Osteoblast (primary cell): ENCODE data around the gene MAFF. TPM values are rescaled to one million over a fixed set of nuclear protein-coding genes. Genes with fewer than 3 reads are reported as not detected.
A peak's percentile ranks its signal among the peaks of the same experiment; 100 is the strongest.

Source experiments
- DNase-seq: peaks from one replicate; pipeline ENCODE4 v3.0.0; 2011; ENCODE audit warnings: low spot score, mixed read lengths; ENCODE audit not compliant: insufficient read length; ENCODE audit errors: missing footprints
- H2AFZ ChIP-seq: 2 replicates; pipeline ENCODE4 v1.6.0; 2011; ENCODE audit warnings: mild to moderate bottlenecking, low read length
- H3K27ac ChIP-seq: 2 replicates; pipeline ENCODE4 v1.5.1; 2011; ENCODE audit warnings: mild to moderate bottlenecking, low read depth, low read length, moderate library complexity
- H3K27me3 ChIP-seq: 2 replicates; pipeline ENCODE4 v1.6.0; 2012; ENCODE audit warnings: mild to moderate bottlenecking, control low read depth, inconsistent platforms, low read length, moderate library complexity; ENCODE audit not compliant: insufficient read depth
- H3K36me3 ChIP-seq: 2 replicates; pipeline ENCODE4 v1.5.1; 2011; ENCODE audit warnings: mild to moderate bottlenecking, low read length, control low read depth, moderate library complexity; ENCODE audit not compliant: insufficient read depth
- H3K4me1 ChIP-seq: 2 replicates; pipeline ENCODE4 v1.5.1; 2011; ENCODE audit warnings: mild to moderate bottlenecking, low read length, control low read depth, moderate library complexity; ENCODE audit not compliant: insufficient read depth
- H3K4me2 ChIP-seq: 2 replicates; pipeline ENCODE4 v1.6.0; 2011; ENCODE audit warnings: mild to moderate bottlenecking, low read length; ENCODE audit not compliant: insufficient read depth
- H3K4me3 ChIP-seq: fragments of 200-600 bp; sonication (generic); 3 replicates; pipeline ENCODE4 v1.5.1; 2012; ENCODE audit warnings: mild to moderate bottlenecking, low read length, inconsistent platforms; ENCODE audit not compliant: insufficient read depth
- H3K79me2 ChIP-seq: 2 replicates; pipeline ENCODE4 v1.6.0; 2012; ENCODE audit warnings: mild to moderate bottlenecking, low read length, control low read depth, inconsistent platforms; ENCODE audit not compliant: insufficient read depth
- H3K9me3 ChIP-seq: 2 replicates; pipeline ENCODE4 v1.5.1; 2011; ENCODE audit warnings: low read depth, low read length, control low read depth
- H4K20me1 ChIP-seq: 2 replicates; pipeline ENCODE4 v1.6.0; 2012; ENCODE audit warnings: mild to moderate bottlenecking, low read length, control low read depth; ENCODE audit not compliant: insufficient read depth
- CTCF ChIP-seq: IDR thresholded peaks from 2 replicates; pipeline ENCODE4 v1.5.1; 2011; ENCODE audit warnings: mild to moderate bottlenecking, low read depth, low read length, moderate library complexity; ENCODE audit errors: extremely low read depth
- total RNA-seq: library from RNA; depleted of rRNA; stranded (reverse); fragments of >200 nt; gene quantifications from 2 replicates; pipeline ENCODE4 v1.2.3, GENCODE V29; 2012

MAFF gene
- total RNA-seq, 1 donor = 22.4 TPM

- Histone ChIP-seq H3K36me3 (peaks cover 76% of the 10 kb centered on the region), H3K27ac (peak overlapping the region; percentile 86), H3K9me3 (no peaks in the 10 kb centered on the region), H3K4me3 (no peak overlapping the region), H3K79me2 (peaks cover 14% of the 10 kb centered on the region), H2AFZ (no peak overlapping the region), H3K4me2 (peak overlapping the region; percentile 38), H3K27me3 (no peaks in the 10 kb centered on the region), H3K4me1 (peaks cover 14% of the 10 kb centered on the region), H4K20me1 (no peaks in the 10 kb centered on the region)
- TF ChIP-seq CTCF = no peak
- no peak for DNase-seq
These were observed 26.6 kb downstream of the MAFF start for GRCh38 chr22:38228326-38228872.

- H3K27me3 ChIP-seq = no peaks in the 10 kb centered on the region
- H4K20me1 ChIP-seq = no peaks in the 10 kb centered on the region
- H3K4me2 ChIP-seq = peak overlapping the region; percentile 38
- peak overlapping the region; percentile 86 for H3K27ac ChIP-seq
- H3K36me3 ChIP-seq = peaks cover 70% of the 10 kb centered on the region
- H2AFZ ChIP-seq = no peak overlapping the region
- no peaks in the 10 kb centered on the region for H3K9me3 ChIP-seq
- no peak overlapping the region for H3K4me3 ChIP-seq
- peaks cover 16% of the 10 kb centered on the region for H3K4me1 ChIP-seq
- no peak for TF ChIP-seq CTCF
- peak; percentile 95 for DNase-seq
- H3K79me2 ChIP-seq = peaks cover 16% of the 10 kb centered on the region
These were observed 27.3 kb downstream of the MAFF start for GRCh38 chr22:38228873-38229740.

GRCh38 chr22:38230108-38230825, 28.5 kb downstream of the MAFF start:
- Histone ChIP-seq H3K36me3 (peaks cover 70% of the 10 kb centered on the region), H3K4me2 (no peak overlapping the region), H2AFZ (no peak overlapping the region), H3K27ac (peak overlapping the region; percentile 39), H3K9me3 (no peaks in the 10 kb centered on the region), H3K4me3 (no peak overlapping the region), H3K4me1 (peaks cover 16% of the 10 kb centered on the region), H4K20me1 (no peaks in the 10 kb centered on the region), H3K27me3 (no peaks in the 10 kb centered on the region), H3K79me2 (peaks cover 26% of the 10 kb centered on the region)
- TF ChIP-seq CTCF = peak; percentile 25
- DNase-seq = peak; percentile 67

GRCh38 chr22:38230916-38231315, 29.1 kb downstream of the MAFF start:
- no peak for TF ChIP-seq CTCF
- peaks cover 31% of the 10 kb centered on the region for H3K79me2 ChIP-seq
- no peaks in the 10 kb centered on the region for H3K9me3 ChIP-seq

More at GRCh38 chr22:38230916-38231315, 29.1 kb downstream of the MAFF start:
- H3K27me3 ChIP-seq = no peaks in the 10 kb centered on the region
- no peak overlapping the region for H2AFZ ChIP-seq
- H3K4me2 ChIP-seq = no peak overlapping the region
- no peak overlapping the region for H3K4me3 ChIP-seq
- H3K27ac ChIP-seq = no peak overlapping the region
- H3K36me3 ChIP-seq = peaks cover 70% of the 10 kb centered on the region
- no peaks in the 10 kb centered on the region for H4K20me1 ChIP-seq
- DNase-seq = peak; percentile 3
- peaks cover 16% of the 10 kb centered on the region for H3K4me1 ChIP-seq
